Psoas muscle (tissue), 8 donors: ENCODE results near the gene PCCA. TPM values are rescaled to one million over a fixed set of nuclear protein-coding genes. Genes with fewer than 3 reads are reported as not detected.

Experiments used
- ATAC-seq, 4 donors: fragments of 200-7000 bp; cut with Tn5 transposase; one replicate each; pipeline ENCODE4 v1.9.1; 2020; ENCODE audit warnings: moderate library complexity in 3 of 4, mild to moderate bottlenecking in 2 of 4
- DNase-seq, 2 donors: peaks; one replicate each; pipeline ENCODE4 v3.0.0-alpha.2; 2020
- H3K27ac ChIP-seq: fragments of 200-600 bp; one replicate; pipeline ENCODE4 v1.8.0; 2022
- H3K27me3 ChIP-seq, 3 donors: fragments of 200-600 bp in 1 of 3; one replicate each; pipeline versions ENCODE4 v1.6.1 to v1.8.0; 2013 to 2022; ENCODE audit warnings: low read length in 2 of 3, mild to moderate bottlenecking in 2 of 3, moderate library complexity in 1 of 3; ENCODE audit not compliant: insufficient read depth in 3 of 3
- H3K36me3 ChIP-seq, 2 donors: fragments of 200-600 bp in 1 of 2; one replicate each; pipeline versions ENCODE4 v1.6.1 to v1.8.0; 2013 to 2022; ENCODE audit warnings: low read depth in 1 of 2, mild to moderate bottlenecking in 1 of 2, moderate library complexity in 1 of 2; ENCODE audit not compliant: insufficient read depth in 1 of 2
- H3K4me1 ChIP-seq: fragments of 200-600 bp; one replicate; pipeline ENCODE4 v1.8.0; 2022
- H3K4me3 ChIP-seq: fragments of 200-600 bp; one replicate; pipeline ENCODE4 v1.8.0; 2022; ENCODE audit warnings: mild to moderate bottlenecking
- H3K9me3 ChIP-seq: fragments of 200-600 bp; one replicate; pipeline ENCODE4 v1.8.0; 2022
- WGBS, 3 donors: extraction: QIAGEN DNeasy Blood & Tissue Kit; methylation state at CpG; one replicate each; pipeline versions ENCODE4 v1.1.6 to v1.1.7; 2013; 5-methylcytosine and 5-hydroxymethylcytosine counted together
- intact Hi-C, 2 donors: fragments of 100-400 bp; cut with DNase I; formaldehyde crosslinking; loops; one replicate each; pipeline versions ENCODE4 v1.11.0 to v1.14.2; 2022
- polyA plus RNA-seq, 3 donors: library from polyadenylated mRNA; stranded (reverse); fragments of 200-250 nt; gene quantifications; one replicate each; pipeline ENCODE4 v1.2.3, GENCODE V29; 2013
- total RNA-seq, 4 donors: library from RNA; stranded (reverse); fragmentation: NEBNext Ultra II Directional in 2 of 4; extraction: Animal tissue kit (Norgen Biotek cat#: 25700) in 2 of 4; gene quantifications; one replicate each; pipeline versions ENCODE4 v1.2.1 to v1.2.4, GENCODE V29; 2021 to 2023
- TF ChIP-seq, protein P1 (sequence below): fragments of 200-600 bp; IDR thresholded peaks from one replicate; pipeline ENCODE4 v1.8.0; 2022; ENCODE audit warnings: antibody characterized with exemption
- donor health status: healthy with polysubstance abuse.
- donor health status: DM: no; HTN: no; CAD: no; lungs with moderate emphysema.
- donor health status: Bipolar disorder and iron deficiency.
- donor health status: healthy.
- donor health status: DM: yes; HTN: yes; CAD: no.
- donor health status: DM: no; HTN: no; CAD: no.
- donor health status: DM: no; HTN: no; CAD: no.
- donor health status: DM: yes; HTN: yes; CAD: no.

Gene PCCA
- total and polyA plus RNA-seq, 7 donors: 6.2 to 23.9 (median 13.3) TPM

DNA sequence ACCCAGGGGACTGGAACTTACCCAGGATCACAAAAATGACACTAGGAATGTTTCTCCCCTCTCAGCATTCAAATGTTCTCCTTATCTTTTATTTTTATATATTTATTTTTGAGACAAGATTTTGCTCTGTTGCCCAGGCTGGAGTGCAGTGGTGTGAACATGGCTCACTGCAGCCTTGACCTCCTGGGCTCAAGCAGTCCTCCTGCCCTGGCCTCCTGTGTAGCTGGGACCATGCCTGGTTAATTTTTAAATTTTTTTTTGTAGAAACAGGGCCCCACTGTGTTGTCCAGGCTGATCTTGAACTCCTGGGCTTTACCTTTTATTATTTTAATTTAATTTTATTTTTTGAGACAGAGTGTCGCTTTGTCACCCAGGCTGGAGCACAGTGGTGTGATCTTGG is 108.2 kb downstream of the PCCA start:
- intact Hi-C loops: no loop called here
- ATAC-seq (no peak), DNase-seq (no peak)
- H3K36me3 ChIP-seq: no peaks in the 10 kb centered on the region
- no peaks in the 10 kb centered on the region for H3K9me3 ChIP-seq
- H3K27me3 ChIP-seq: no peaks in the 10 kb centered on the region
- no peak overlapping the region for H3K27ac ChIP-seq
- no peak overlapping the region for H3K4me3 ChIP-seq
- TF ChIP-seq, protein P1, sequence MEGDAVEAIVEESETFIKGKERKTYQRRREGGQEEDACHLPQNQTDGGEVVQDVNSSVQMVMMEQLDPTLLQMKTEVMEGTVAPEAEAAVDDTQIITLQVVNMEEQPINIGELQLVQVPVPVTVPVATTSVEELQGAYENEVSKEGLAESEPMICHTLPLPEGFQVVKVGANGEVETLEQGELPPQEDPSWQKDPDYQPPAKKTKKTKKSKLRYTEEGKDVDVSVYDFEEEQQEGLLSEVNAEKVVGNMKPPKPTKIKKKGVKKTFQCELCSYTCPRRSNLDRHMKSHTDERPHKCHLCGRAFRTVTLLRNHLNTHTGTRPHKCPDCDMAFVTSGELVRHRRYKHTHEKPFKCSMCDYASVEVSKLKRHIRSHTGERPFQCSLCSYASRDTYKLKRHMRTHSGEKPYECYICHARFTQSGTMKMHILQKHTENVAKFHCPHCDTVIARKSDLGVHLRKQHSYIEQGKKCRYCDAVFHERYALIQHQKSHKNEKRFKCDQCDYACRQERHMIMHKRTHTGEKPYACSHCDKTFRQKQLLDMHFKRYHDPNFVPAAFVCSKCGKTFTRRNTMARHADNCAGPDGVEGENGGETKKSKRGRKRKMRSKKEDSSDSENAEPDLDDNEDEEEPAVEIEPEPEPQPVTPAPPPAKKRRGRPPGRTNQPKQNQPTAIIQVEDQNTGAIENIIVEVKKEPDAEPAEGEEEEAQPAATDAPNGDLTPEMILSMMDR: no peak
- WGBS, 3 donors: 97 to 100% (median 100%) methylated on average over 1 of the region's 1 CpG
- H3K4me1 ChIP-seq: no peaks in the 10 kb centered on the region

DNA sequence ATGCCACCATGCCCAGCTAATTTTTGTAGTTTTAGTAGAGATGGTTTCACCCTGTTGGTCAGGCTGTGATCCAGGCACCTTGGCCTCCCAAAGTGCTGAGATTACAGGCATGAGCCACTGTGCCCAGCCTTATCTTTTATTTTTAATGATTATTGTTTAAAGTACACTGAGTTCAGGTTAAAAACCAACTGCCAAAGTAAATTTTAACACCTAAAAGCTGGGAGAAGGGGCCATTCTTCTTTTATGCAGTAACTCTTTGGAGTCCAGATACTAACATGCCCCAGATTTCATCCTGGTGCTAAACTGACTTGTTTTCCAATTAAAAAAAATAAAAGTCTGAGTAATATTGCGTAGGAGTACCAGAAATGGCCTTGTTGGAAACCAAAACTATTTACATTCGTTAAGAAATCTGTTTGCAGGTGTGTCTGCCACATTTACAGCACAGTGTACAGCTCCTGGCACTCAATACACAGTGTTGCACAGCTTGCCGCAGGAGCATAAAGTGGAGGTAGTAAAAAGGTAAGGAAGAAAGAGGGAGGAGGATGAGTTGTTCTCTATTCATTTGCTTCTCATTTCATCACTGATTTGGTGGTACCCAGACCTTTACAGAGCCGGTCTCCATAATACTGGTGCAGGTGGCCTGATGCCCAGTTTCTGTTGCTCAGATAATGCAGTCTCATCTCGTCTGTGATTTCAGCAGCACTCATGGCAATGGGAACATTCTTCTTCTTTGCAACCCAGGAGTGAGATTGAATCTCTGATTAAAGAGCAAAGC is 108.9 kb downstream of the PCCA start:
- Histone ChIP-seq H3K4me3 (no peak overlapping the region), H3K36me3 (no peaks in the 10 kb centered on the region), H3K27ac (no peak overlapping the region), H3K9me3 (no peaks in the 10 kb centered on the region), H3K4me1 (no peaks in the 10 kb centered on the region), H3K27me3 (no peaks in the 10 kb centered on the region)
- TF ChIP-seq, protein P1: no peak
- no peak for DNase-seq
- WGBS, 3 donors: 80 to 93% (median 83%) methylated on average over 5 of the region's 5 CpGs
- intact Hi-C loops: no loop called here
- ATAC-seq: no peak

DNA sequence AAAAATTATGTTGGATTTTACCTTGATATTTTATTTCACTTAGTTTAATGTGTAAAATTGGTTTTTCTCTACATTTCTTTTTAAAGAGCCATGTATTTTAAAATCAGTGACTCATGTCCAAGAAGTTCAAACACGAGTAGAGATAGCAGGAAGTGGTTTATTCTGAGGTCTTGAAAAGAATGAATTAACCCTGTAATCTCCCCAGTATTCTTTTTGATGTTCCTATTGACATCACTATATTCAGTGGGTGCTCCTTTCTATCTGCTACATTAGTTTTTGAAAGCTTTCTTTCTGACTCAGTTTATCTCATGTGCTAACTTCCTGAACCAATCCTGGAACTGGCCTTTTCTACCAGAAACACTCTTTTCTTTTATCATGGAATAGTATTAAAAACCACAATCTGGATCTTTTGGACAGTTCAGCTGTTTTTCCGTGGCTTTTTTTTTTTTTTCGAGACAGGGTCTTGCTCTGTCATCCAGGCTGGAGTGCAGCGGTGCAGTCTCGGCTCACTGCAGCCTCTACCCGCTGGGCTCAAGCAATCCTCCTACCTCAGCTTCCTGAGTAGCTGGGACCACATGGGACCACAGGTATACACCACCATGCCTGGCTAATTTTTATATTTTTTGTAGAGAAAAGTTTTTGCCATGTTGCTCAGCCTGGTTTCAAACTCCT is 114.9 kb downstream of the PCCA start:
- TF ChIP-seq, protein P1: no peak
- 81 to 86% (median 82%) methylated on average over 6 of the region's 6 CpGs for WGBS, 3 donors

DNA sequence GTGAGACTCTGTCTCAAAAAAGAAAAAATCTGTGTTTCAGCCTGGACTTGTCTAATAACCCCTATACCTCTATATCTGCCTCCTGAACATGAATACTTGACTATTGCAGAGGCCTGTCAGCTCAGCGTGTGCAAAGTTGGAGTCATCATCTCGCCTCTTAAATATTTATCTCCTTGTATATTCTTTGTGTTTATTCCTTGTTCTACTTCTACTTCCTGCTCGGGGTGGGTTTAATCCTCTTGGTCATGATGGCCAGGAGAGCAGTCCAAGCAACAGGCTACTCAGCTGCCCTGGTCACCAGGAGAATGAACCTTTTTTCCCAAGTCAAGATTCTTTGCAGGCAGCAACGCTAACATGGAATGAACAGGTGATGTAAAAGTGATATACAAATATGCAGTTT is 119.1 kb downstream of the PCCA start:
- intact Hi-C loops: no loop called here
- no peak for DNase-seq

More for the DNA sequence above, 114.9 kb downstream of the PCCA start:
- no peak overlapping the region for H3K27ac ChIP-seq
- H3K4me3 ChIP-seq: no peak overlapping the region
- no peak for DNase-seq
- H3K36me3 ChIP-seq: no peaks in the 10 kb centered on the region
- H3K27me3 ChIP-seq: no peaks in the 10 kb centered on the region
- intact Hi-C loops: no loop called here
- no peak for ATAC-seq
- no peaks in the 10 kb centered on the region for H3K4me1 ChIP-seq
- H3K9me3 ChIP-seq: no peaks in the 10 kb centered on the region

More for the DNA sequence above, 119.1 kb downstream of the PCCA start:
- 89% methylated on average over 4 of the region's 4 CpGs for WGBS, 3 donors
- Histone ChIP-seq H3K27me3 (no peaks in the 10 kb centered on the region), H3K27ac (no peak overlapping the region), H3K4me3 (no peak overlapping the region), H3K36me3 (peaks cover 0 to 15% of the 10 kb centered on the region in 2 donors), H3K9me3 (no peaks in the 10 kb centered on the region), H3K4me1 (no peaks in the 10 kb centered on the region)
- no peak for ATAC-seq
- TF ChIP-seq, protein P1: no peak
